SK-N-SH (cell line): ENCODE data around the gene TMEM26. TPM values are rescaled to one million over a fixed set of nuclear protein-coding genes. Genes with fewer than 3 reads are reported as not detected.

Experiments
- CTCF ChIA-PET: fragments of 300-600, 350-600 bp; formaldehyde crosslinking; extraction: SDS; loops from one replicate; lab custom pipeline; 2021; lab: Yijun Ruan, JAX
- POLR2A ChIA-PET: fragments of 350-600 bp; sonication (Branson Sonifier 250); formaldehyde crosslinking; extraction: SDS; loops from one replicate; lab custom pipeline; 2020; ENCODE audit warnings: antibody characterized with exemption, inconsistent platforms; lab: Yijun Ruan, JAX
- DNase-seq: peaks from one replicate; pipeline ENCODE4 v3.0.0; 2012
- H2AFZ ChIP-seq: fragments of 200-600 bp; sonication (generic); 2 replicates; pipeline ENCODE4 v1.8.1; 2016; ENCODE audit warnings: antibody characterized with exemption, mild to moderate bottlenecking, low read depth
- H3F3A ChIP-seq: fragments of 200-600 bp; sonication (generic); replicated peaks from 2 replicates; pipeline ENCODE3; 2016; ENCODE audit warnings: antibody characterized with exemption, mild to moderate bottlenecking; ENCODE audit not compliant: insufficient read depth
- H3K27ac ChIP-seq, 2 experiments: fragments of 200-500 bp in 1 of 2; fragments of 200-600 bp in 1 of 2; sonication (Bioruptor generic) in 1 of 2; sonication (generic), shearing (Covaris generic) in 1 of 2; 2 replicates each; pipeline versions ENCODE4 v1.5.1 to v1.6.1; 2014 to 2016; ENCODE audit warnings: low read depth in 2 of 2, inconsistent platforms in 1 of 2, low read length in 1 of 2, mild to moderate bottlenecking in 1 of 2, mixed read lengths in 1 of 2
- H3K27me3 ChIP-seq: fragments of 200-600 bp; sonication (generic), shearing (Covaris generic); 2 replicates; pipeline ENCODE4 v1.6.1; 2016; ENCODE audit warnings: mixed run types; ENCODE audit not compliant: insufficient read depth
- H3K36me3 ChIP-seq, 2 experiments: fragments of 200-500 bp in 1 of 2; fragments of 200-600 bp in 1 of 2; sonication (Bioruptor generic) in 1 of 2; sonication (generic) in 1 of 2; replicated peaks in 1 of 2; 2 replicates each; pipeline versions ENCODE3 to v1.5.1; 2014 to 2016; ENCODE audit warnings: low read length in 1 of 2, mild to moderate bottlenecking in 1 of 2; ENCODE audit not compliant: insufficient read depth in 2 of 2, control insufficient read depth in 1 of 2
- H3K4me1 ChIP-seq, 2 experiments: fragments of 200-500 bp in 1 of 2; fragments of 200-600 bp in 1 of 2; sonication (Bioruptor generic) in 1 of 2; sonication (generic), shearing (Covaris generic) in 1 of 2; 2 replicates each; pipeline versions ENCODE4 v1.5.1 to v1.6.1; 2014 to 2016; ENCODE audit warnings: low read depth in 1 of 2, low read length in 1 of 2, mixed run types in 1 of 2; ENCODE audit not compliant: insufficient read depth in 2 of 2, control insufficient read depth in 1 of 2
- H3K4me2 ChIP-seq: fragments of 200-600 bp; sonication (generic), shearing (Covaris generic); 2 replicates; pipeline ENCODE4 v1.6.1; 2017; ENCODE audit warnings: mixed run types
- H3K4me3 ChIP-seq, 2 experiments: fragments of 200-500 bp in 1 of 2; fragments of 200-600 bp in 1 of 2; sonication (Bioruptor generic) in 1 of 2; sonication (generic), shearing (Covaris generic) in 1 of 2; 2 replicates each; pipeline versions ENCODE4 v1.5.1 to v1.8.1; 2014 to 2016; ENCODE audit warnings: low read depth in 2 of 2, inconsistent platforms in 1 of 2, low read length in 1 of 2, mild to moderate bottlenecking in 1 of 2, mixed read lengths in 1 of 2, moderate library complexity in 1 of 2
- H3K79me2 ChIP-seq: fragments of 200-600 bp; sonication (generic); 2 replicates; pipeline ENCODE4 v1.8.1; 2017; ENCODE audit warnings: mild to moderate bottlenecking; ENCODE audit not compliant: insufficient read depth
- H3K9ac ChIP-seq: fragments of 200-600 bp; sonication (generic); 2 replicates; pipeline ENCODE4 v1.6.1; 2017; ENCODE audit warnings: mixed run types
- H3K9me2 ChIP-seq: fragments of 200-600 bp; sonication (generic); 2 replicates; pipeline ENCODE4 v1.6.1; 2017; ENCODE audit warnings: mixed run types
- H3K9me3 ChIP-seq: fragments of 200-600 bp; sonication (generic); 2 replicates; pipeline ENCODE4 v1.6.1; 2017; ENCODE audit warnings: mixed run types, mild to moderate bottlenecking, moderate library complexity
- H4K20me1 ChIP-seq: fragments of 200-600 bp; sonication (generic); 2 replicates; pipeline ENCODE4 v1.6.1; 2017; ENCODE audit warnings: mild to moderate bottlenecking, mixed run types; ENCODE audit not compliant: insufficient read depth
- CHD2 ChIP-seq: fragments of 150-350 bp; IDR thresholded peaks from 2 replicates; pipeline ENCODE4 v1.6.1; 2018; ENCODE audit warnings: low read length; ENCODE audit not compliant: partially characterized antibody
- EP300 ChIP-seq, 2 experiments: IDR thresholded peaks; 2 replicates each; pipeline versions ENCODE4 v1.4.0 to v1.6.1; 2012; ENCODE audit warnings: borderline replicate concordance in 1 of 2, low read depth in 1 of 2, low read length in 1 of 2
- EZH2phosphoT487 ChIP-seq: fragments of 200-600 bp; sonication (generic); IDR thresholded peaks from 2 replicates; pipeline ENCODE4 v1.6.1; 2017; ENCODE audit warnings: low read depth, mixed run types, mild to moderate bottlenecking, antibody characterized with exemption, moderate library complexity, borderline replicate concordance
- FOSL2 ChIP-seq: IDR thresholded peaks from 2 replicates; pipeline ENCODE4 v1.4.0; 2012; ENCODE audit warnings: low read depth, mild to moderate bottlenecking, moderate library complexity, borderline replicate concordance
- FOXJ3 ChIP-seq: sonication (generic); formaldehyde crosslinking; IDR thresholded peaks from 2 replicates; pipeline ENCODE4 v1.5.1; 2020; ENCODE audit warnings: mild to moderate bottlenecking, missing genetic modification reagents
- FOXM1 ChIP-seq: IDR thresholded peaks from 2 replicates; pipeline ENCODE4 v1.4.0; 2012; ENCODE audit warnings: low read depth, mild to moderate bottlenecking
- GABPA ChIP-seq: IDR thresholded peaks from 2 replicates; pipeline ENCODE4 v1.4.0; 2012; ENCODE audit warnings: low read depth, mild to moderate bottlenecking
- IRF3 ChIP-seq: fragments of 150-350 bp; IDR thresholded peaks from 2 replicates; pipeline ENCODE4 v1.6.1; 2016; ENCODE audit warnings: mild to moderate bottlenecking, low read depth, low read length
- JUND ChIP-seq: IDR thresholded peaks from 2 replicates; pipeline ENCODE4 v1.4.0; 2012
- MXI1 ChIP-seq: IDR thresholded peaks from 2 replicates; pipeline ENCODE4 v1.6.1; 2012; ENCODE audit warnings: mild to moderate bottlenecking, low read depth, low read length, improper control_type of control experiment
- NRF1 ChIP-seq: IDR thresholded peaks from 2 replicates; pipeline ENCODE4 v1.6.1; 2012; ENCODE audit warnings: low read depth, mild to moderate bottlenecking, low read length
- POLR2AphosphoS5 ChIP-seq: IDR thresholded peaks from 2 replicates; pipeline ENCODE4 v1.6.1; 2012; ENCODE audit warnings: low read depth, low read length
- SIN3A ChIP-seq: IDR thresholded peaks from 2 replicates; pipeline ENCODE4 v1.6.1; 2012; ENCODE audit warnings: low read depth, mild to moderate bottlenecking, low read length, moderate library complexity, borderline replicate concordance
- TCF12 ChIP-seq: IDR thresholded peaks from 2 replicates; pipeline ENCODE4 v1.4.0; 2012
- WGBS: methylation state at CpG from one replicate; pipeline ENCODE4 v1.1.6; 2017; ENCODE audit warnings: low lambda C conversion rate; 5-methylcytosine and 5-hydroxymethylcytosine counted together
- polyA plus RNA-seq, 3 experiments: library from polyadenylated mRNA; depleted of rRNA; stranded (reverse); fragments of >200 nt; gene quantifications; 2 replicates each; pipeline ENCODE4 v1.2.3, GENCODE V29; 2012
- TF ChIP-seq, protein P1 (sequence below): IDR thresholded peaks from 2 replicates; pipeline ENCODE4; 2012
- TF ChIP-seq, protein P2 (sequence below): fragments of 150-350 bp; IDR thresholded peaks from 2 replicates; pipeline ENCODE4 v1.6.1; 2017; ENCODE audit warnings: antibody characterized with exemption, low read length, low read depth, borderline replicate concordance
- TF ChIP-seq, protein P3 (sequence below): IDR thresholded peaks from 2 replicates; pipeline ENCODE4 v1.4.0; 2012; ENCODE audit warnings: low read depth
- TF ChIP-seq, protein P4 (sequence below): fragments of 200-600 bp; sonication (generic); IDR thresholded peaks from 2 replicates; pipeline ENCODE4 v1.6.1; 2017; ENCODE audit warnings: antibody characterized with exemption, mild to moderate bottlenecking, moderate library complexity
- TF ChIP-seq, protein P5 (sequence below): IDR thresholded peaks from 2 replicates; pipeline ENCODE4 v1.4.0; 2012; ENCODE audit warnings: low read depth, borderline replicate concordance

TMEM26 gene
- polyA plus RNA-seq, 1 of the 3 experiments (the other 2 are of a cell fraction), result 0.05 TPM

- H2AFZ ChIP-seq, result no peak overlapping the region
- DNase-seq, result no peak
- H3K9me2 ChIP-seq, result no peaks in the 10 kb centered on the region
- TF ChIP-seq GABPA (no peak), EZH2phosphoT487 (no peak)
- TF ChIP-seq, protein P1, sequence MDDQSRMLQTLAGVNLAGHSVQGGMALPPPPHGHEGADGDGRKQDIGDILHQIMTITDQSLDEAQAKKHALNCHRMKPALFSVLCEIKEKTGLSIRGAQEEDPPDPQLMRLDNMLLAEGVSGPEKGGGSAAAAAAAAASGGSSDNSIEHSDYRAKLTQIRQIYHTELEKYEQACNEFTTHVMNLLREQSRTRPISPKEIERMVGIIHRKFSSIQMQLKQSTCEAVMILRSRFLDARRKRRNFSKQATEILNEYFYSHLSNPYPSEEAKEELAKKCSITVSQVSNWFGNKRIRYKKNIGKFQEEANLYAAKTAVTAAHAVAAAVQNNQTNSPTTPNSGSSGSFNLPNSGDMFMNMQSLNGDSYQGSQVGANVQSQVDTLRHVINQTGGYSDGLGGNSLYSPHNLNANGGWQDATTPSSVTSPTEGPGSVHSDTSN, result no peak
- TF ChIP-seq, all 33 proteins: peak for 0
- no peak overlapping the region for H3K27ac ChIP-seq
- no peaks in the 10 kb centered on the region for H4K20me1 ChIP-seq
- H3K4me1 ChIP-seq, result peaks cover 5 to 9% of the 10 kb centered on the region in 2 experiments; a peak in 3 of 4 replicates
- H3K27me3 ChIP-seq, result no peaks in the 10 kb centered on the region
- H3K4me2 ChIP-seq, result no peak overlapping the region
- H3K79me2 ChIP-seq, result no peaks in the 10 kb centered on the region
- H3K9me3 ChIP-seq, result no peaks in the 10 kb centered on the region
- H3F3A ChIP-seq, result peaks cover 10% of the 10 kb centered on the region
- H3K4me3 ChIP-seq, result no peak overlapping the region
- CTCF ChIA-PET, result no interaction called here
- no peak overlapping the region for H3K9ac ChIP-seq
- H3K36me3 ChIP-seq, result no peaks in the 10 kb centered on the region
- POLR2A ChIA-PET, result no interaction called here
These were observed 7.7 kb upstream of the TMEM26 start for GRCh38 chr10:61460835-61461234.

DNA sequence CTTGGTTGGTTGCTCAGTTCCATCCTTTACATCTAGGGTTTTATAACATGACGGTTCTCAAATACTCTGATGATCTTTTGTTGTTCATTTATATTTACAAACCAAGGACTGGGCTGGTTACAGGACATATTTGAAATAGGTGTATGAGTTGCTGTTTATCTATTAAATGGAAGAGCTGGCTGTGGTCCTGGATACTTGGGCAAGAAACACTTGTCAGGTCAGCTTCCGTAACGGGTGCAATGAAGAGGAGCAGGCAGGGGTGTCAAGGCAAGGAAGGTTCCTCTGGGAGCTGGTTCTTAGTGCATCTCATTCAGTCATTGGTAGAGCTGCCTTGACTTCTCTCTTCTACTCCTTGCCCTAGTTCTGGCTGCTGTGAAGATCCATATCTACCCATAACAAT lies 4.8 kb upstream of the TMEM26 start:
- no peaks in the 10 kb centered on the region for H3K27me3 ChIP-seq
- H3K79me2 ChIP-seq, result no peaks in the 10 kb centered on the region
- WGBS, result 89% methylated on average over 3 of the region's 3 CpGs
- H3K9me3 ChIP-seq, result no peaks in the 10 kb centered on the region
- TF ChIP-seq JUND (no peak), FOXM1 (no peak), FOSL2 (no peak), TCF12 (no peak), IRF3 (no peak), NRF1 (no peak), POLR2AphosphoS5 (no peak), EZH2phosphoT487 (no peak), MXI1 (no peak), CHD2 (no peak), EP300 (IDR thresholded peaks at IDR 0.05; ENCODE audit: borderline replicate concordance in 1 of 2, low read depth in 1 of 2, low read length in 1 of 2) (no peak), SIN3A (no peak), FOXJ3 (CRISPR knock-in tag) (no peak)
- TF ChIP-seq, protein P2, sequence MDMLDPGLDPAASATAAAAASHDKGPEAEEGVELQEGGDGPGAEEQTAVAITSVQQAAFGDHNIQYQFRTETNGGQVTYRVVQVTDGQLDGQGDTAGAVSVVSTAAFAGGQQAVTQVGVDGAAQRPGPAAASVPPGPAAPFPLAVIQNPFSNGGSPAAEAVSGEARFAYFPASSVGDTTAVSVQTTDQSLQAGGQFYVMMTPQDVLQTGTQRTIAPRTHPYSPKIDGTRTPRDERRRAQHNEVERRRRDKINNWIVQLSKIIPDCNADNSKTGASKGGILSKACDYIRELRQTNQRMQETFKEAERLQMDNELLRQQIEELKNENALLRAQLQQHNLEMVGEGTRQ, result no peak
- TF ChIP-seq, protein P3, sequence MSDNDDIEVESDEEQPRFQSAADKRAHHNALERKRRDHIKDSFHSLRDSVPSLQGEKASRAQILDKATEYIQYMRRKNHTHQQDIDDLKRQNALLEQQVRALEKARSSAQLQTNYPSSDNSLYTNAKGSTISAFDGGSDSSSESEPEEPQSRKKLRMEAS, result no peak
- TF ChIP-seq, protein P4, sequence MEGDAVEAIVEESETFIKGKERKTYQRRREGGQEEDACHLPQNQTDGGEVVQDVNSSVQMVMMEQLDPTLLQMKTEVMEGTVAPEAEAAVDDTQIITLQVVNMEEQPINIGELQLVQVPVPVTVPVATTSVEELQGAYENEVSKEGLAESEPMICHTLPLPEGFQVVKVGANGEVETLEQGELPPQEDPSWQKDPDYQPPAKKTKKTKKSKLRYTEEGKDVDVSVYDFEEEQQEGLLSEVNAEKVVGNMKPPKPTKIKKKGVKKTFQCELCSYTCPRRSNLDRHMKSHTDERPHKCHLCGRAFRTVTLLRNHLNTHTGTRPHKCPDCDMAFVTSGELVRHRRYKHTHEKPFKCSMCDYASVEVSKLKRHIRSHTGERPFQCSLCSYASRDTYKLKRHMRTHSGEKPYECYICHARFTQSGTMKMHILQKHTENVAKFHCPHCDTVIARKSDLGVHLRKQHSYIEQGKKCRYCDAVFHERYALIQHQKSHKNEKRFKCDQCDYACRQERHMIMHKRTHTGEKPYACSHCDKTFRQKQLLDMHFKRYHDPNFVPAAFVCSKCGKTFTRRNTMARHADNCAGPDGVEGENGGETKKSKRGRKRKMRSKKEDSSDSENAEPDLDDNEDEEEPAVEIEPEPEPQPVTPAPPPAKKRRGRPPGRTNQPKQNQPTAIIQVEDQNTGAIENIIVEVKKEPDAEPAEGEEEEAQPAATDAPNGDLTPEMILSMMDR, result no peak
- TF ChIP-seq, protein P5, sequence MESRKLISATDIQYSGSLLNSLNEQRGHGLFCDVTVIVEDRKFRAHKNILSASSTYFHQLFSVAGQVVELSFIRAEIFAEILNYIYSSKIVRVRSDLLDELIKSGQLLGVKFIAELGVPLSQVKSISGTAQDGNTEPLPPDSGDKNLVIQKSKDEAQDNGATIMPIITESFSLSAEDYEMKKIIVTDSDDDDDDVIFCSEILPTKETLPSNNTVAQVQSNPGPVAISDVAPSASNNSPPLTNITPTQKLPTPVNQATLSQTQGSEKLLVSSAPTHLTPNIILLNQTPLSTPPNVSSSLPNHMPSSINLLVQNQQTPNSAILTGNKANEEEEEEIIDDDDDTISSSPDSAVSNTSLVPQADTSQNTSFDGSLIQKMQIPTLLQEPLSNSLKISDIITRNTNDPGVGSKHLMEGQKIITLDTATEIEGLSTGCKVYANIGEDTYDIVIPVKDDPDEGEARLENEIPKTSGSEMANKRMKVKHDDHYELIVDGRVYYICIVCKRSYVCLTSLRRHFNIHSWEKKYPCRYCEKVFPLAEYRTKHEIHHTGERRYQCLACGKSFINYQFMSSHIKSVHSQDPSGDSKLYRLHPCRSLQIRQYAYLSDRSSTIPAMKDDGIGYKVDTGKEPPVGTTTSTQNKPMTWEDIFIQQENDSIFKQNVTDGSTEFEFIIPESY, result no peak
- TF ChIP-seq, all 33 proteins: peak for 0
- CTCF ChIA-PET, result interaction anchor here (0.6 kb wide), 1 partner anchor 330 kb away, joined by 3 read pairs; no protein-coding TSS in a partner anchor
- Histone ChIP-seq H3F3A (peaks cover under 1% of the 10 kb centered on the region), H4K20me1 (no peaks in the 10 kb centered on the region), H3K4me1 (peaks cover 0 to 11% of the 10 kb centered on the region in 2 experiments; a peak in 2 of 4 replicates), H2AFZ (no peak overlapping the region), H3K4me3 (no peak overlapping the region), H3K27ac (no peak overlapping the region), H3K9ac (no peak overlapping the region), H3K9me2 (no peaks in the 10 kb centered on the region), H3K36me3 (no peaks in the 10 kb centered on the region), H3K4me2 (no peak overlapping the region)
- POLR2A ChIA-PET, result no interaction called here
- no peak for DNase-seq
